ENCODE data around the gene SLC7A11.

- TF ChIP-seq CTCF (IDR thresholded peaks at IDR 0.05; ENCODE audit: insufficient read depth, low read depth, low read length) (no peak), EZH2 (IDR thresholded peaks at IDR 0.05; ENCODE audit: insufficient read depth, low read length) (no peak)
These were observed 33.9 kb upstream of the SLC7A11 start for GRCh38 chr4:138275963-138276621.

Data from astrocyte (in vitro differentiated cells and primary cell).